COR-L47 (cell line): ENCODE measurements around the gene TEX9.
"Not testable (repeated sequence)": the region's sequence is repeated elsewhere in the genome, so short reads cannot be mapped to it uniquely, and the experiment has no call there.

Experiments
- DNase-seq: peaks from one replicate; lab custom pipeline; 2025; lab: John Stamatoyannopoulos, UW

Gene TEX9

DNA sequence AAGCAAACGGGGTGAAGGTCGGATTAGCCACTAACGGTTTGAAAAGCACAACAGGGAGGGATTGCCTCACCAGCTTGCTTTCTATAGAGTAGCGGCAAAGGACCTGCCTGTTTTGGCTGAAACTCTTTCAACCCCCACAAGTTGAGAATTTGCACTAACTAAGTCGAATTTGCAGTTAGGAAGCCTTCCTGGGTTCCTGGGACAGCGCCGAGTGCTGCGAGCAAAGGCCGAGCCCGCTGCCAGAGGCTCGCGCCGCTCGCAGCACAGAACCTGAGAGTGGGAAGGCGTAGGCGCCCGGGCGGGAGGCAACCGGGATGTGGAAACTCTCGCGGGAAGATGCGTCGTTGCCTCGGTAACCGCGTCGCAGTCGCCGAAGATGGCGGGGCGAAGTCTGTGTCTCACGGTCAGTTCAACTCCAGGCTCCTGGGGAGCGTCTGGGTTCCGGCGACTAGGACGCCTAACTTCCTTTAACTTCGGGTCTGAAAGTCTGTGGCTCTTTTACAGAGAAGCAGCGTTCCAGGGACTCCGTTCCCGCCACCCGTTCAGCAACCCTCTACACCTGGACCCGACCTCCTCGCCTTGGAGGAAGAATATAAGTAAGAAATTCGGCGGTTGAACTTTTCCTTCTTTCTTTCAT, at the start of gene TEX9:
Gene TEX9, plus strand, starts transcription at position 352 of the 637 bp plus-strand sequence. Its CDS starts 25 bp downstream, at position 377.
- peak; percentile 88 for DNase-seq

DNA sequence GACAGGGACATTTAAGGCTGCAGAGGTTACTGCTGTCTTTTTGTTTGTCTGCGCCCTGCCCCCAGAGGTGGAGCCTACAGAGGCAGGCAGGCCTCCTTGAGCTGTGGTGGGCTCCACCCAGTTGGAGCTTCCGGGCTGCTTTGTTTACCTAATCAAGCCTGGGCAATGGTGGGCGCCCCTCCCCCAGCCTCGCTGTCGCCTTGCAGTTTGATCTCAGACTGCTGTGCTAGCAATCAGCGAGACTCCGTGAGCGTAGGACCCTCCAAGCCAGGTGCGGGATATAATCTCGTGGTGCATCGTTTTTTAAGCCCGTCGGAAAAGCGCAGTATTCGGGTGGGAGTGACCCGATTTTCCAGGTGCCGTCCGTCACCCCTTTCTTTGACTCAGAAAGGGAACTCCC, 48.7 kb upstream of the TEX9 start:
- DNase-seq, result not testable (repeated sequence)

DNA sequence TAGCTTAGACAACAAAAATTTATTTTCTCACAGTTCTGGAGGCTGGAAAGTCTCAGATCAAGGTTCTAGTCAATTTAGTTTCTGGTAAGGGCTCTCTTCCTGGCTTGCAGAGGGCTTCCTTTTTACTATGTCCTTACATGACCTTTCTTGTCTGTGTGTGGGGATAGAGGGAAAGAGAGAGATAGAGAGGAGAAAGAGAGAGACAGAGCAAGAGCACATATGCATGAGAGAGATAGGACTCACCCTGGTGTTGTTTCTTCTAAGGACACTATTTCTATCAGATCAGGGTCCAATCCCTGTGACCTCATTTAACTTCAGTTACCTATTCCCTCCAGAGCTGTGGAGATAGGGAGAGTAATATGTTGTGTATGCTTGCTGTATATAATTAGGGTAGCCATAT, 44.9 kb upstream of the TEX9 start:
- DNase-seq, result no peak

DNA sequence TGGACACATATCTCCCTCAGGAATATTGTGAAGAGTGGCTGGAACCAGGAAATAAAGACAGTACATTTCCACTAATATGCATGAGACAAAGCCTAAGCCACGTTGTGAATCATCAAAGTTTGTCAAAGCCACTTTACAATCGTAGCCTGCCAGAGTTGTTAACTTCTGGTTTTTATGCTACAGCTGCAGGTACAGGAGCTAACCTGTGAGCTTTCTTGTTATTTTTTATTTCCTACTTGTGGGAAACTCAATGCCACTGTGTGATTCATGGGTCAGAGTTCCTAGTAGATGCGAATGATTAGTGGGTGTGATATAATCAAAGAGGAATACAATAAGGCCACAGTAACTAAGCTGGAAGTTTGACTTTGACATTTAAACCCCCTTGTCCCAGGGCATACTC, 44.4 kb upstream of the TEX9 start:
- DNase-seq, result no peak

DNA sequence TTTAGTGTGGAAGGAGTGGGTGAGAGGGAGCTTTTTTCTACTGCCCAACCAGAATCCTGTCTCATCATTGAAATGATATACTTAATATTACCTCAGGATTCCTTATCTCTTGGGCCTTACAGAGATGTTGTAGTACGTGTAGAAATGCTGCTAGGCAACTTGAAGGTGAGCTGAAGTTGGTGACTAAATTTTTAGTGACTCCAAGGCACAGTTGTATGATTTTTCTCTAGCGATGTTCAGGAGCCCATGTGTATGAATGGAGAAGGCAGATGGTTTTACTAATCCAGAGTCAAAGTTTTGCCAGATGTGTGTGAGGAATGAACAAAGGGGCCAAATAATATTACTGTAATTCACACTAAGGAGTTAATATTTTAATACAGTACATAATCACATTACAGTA, 42.8 kb upstream of the TEX9 start:
- no peak for DNase-seq

DNA sequence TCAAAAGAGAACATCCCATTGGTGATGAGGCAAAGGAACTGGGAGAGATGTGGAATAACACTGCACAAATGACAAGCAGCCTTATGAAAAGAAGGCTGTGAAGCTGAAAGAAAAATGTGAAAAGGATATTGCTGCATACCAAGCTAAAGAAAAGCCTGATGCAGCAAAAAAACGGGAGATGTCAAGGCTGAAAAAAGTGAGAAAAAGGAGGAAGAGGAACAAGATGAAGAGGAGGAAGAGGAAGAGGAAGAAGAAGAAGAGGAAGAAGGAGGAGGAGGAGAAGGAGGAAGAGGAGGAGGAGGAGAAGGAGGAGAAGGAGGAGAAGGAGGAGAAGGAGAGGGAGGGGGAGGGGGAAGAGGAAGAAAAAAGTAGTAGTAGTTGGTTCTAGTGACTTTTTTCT, 41.8 kb upstream of the TEX9 start:
- no peak for DNase-seq

DNA sequence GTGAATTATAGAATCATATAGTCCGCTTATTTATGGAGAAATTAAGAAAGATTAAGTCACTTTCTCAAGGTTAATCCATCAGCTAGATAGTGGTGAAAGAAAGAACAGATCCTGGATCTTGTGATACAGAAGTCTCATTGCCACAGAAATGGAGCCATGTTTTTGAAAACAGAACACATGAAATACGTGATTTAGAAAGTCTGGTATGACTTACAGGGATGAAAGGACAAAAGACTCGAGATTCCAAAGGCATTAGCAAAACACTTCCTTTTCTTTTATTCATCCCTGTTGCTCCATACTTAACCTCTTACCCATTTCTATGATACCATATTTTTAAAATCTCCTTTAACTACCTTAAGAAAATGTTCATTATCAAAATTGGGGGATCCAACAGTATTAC, 40.0 kb upstream of the TEX9 start:
- no peak for DNase-seq

DNA sequence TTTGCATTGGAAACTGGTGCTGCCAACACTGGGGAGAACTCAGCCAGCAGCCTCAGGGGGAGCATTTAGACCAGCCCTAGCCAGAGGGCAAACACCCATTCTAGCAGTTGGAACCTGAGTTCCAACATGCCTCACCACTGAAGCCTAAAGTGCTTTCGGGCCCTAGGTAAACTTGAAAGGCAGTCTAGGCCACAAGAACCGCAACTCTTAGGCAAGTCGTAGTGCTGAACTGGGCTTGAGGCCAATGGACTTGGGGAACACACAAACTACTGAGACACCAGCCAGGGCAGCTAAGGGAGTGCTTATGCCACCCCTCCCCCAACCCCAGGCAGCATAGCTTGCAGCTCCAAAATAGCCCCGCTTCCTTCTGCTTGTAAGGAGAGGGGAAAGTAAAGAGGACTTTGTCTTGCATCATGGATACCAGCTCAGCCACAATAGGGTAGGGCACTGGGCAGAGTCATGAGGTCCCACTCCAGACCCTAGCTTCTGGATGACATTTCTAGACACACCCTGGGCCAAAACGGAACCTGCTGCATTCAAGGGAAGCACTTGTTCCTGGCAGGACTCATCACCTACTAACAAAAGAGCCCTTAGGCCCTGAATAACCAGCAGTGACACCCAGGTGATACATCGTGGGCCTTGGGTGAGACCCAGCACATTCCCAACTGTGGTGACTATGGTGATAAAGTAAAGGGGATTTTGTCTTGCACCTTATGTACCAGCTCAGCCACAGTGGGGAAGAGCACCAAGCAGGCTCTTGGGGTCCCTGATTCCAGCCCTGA, 37.3 kb upstream of the TEX9 start:
- no peak for DNase-seq

DNA sequence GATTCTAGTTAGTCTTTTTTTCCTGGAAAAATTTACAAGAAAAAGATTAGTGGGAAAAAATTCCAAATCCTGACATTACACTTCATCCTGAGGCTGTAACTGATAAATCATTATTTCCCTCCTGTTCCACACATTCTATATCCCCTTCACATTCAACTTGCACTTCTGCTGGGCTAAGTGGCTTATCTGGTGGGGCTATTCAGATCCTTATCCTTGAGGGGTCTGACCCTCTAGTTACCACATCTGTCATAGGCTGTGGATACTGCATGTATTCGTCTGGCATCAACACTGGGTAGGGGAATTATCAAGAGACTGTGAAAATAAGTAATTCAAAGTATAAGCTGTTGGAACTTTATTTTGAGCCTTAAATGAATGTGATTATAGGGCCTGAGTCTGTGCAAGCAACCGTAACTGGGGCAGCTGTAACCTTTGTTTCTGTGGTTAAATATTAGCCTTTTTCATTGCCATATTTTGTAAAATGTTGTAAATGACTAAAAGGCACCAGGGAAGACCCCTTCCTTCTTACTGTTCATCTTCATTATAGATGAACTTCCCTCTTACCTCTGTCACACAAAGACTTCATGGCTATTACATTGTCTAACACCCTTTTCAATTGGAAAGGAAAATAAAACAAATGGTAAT, 28.0 kb upstream of the TEX9 start:
- DNase-seq, result no peak

DNA sequence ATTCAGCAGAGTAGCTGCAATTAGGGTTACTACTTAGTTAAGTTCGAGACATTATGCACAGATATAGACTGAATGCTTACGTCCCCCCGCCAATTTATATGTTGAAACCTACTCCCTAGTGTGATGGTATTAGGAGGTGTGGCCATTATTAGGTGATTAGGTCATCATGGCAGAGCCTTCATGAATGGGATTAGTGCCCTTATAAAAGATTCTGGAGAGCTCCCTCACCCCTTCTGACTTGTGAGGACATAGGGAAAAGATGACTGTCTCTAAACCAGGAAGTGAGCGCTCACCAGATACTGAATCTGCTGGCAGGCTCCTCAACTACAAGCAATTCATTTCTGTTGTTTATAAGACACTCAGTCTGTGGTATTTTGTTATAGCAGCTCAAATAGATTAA, 25.6 kb upstream of the TEX9 start:
- DNase-seq, result no peak

DNA sequence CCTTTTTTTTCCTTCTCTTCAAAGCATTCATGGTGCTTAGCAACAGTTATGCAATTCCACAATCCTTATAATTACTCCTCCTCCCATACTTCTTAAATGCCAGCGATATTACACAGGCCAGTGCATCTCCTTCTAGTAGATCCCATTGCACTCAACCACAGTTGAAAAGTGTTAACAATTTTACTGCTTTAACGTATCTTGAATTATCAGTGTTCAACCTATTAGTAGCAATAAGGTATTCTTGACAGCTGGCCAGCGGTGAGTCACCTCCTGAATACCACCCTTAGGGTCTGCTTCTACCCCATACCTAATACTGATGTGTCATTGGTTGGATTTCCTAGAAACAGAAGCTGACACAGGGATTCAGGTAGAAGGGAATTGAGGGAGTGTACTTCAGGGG, 24.0 kb upstream of the TEX9 start:
- no peak for DNase-seq

DNA sequence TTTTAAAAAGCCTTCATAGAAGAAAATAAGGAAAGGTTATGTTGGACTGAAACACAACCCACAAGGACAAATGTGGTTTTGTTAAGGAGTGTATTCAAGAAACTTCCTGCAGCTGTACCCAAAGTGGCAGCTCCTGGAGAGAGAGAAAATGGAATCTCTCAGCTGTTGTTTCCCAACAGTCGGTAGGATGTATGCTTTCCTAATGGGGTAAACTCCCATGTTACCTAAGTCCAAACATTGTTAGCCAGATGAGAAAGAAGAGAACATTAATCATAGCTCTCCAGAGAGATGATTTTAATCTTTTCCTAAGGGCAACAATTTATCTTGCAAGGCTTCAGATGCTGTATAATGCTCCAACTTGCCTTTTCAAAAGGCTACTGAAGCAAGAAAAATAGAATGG, 22.6 kb upstream of the TEX9 start:
- peak; percentile 1 for DNase-seq

DNA sequence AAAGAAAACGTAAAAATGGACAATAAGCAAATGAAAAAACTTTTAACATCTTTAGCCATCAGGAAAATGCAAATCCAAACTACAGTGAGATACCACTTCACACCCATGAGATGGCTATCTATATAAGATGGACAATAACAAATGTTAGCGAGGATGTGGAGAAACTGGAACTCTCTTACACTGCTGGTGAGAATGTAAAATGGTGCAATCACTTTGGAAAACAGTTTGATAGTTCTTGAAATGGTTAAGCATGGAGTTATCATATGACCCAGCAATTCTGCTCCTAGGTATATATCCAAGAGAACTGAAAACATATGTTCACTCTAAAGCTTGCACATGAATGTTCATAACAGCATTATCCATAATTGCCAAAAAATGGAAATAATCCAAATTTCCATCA, 21.3 kb upstream of the TEX9 start:
- DNase-seq, result no peak

DNA sequence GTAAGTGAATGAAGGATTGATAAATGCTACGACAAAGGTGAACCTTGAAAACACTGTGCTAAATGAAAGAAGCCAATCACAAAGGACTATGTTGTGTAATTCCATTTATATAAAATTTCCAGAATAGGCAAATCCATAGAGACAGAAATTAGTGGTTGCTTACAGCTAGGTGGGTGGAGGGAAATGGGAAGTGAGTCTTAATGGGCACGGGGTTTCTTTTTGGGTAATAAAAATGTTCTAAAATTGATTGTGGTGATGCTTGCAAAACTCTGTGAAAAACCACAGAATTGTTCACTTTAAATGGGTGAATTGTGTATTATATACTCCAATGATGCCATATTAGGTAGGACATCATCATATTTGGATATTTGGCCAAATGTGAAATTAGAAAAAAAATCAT, 20.9 kb upstream of the TEX9 start:
- no peak for DNase-seq

DNA sequence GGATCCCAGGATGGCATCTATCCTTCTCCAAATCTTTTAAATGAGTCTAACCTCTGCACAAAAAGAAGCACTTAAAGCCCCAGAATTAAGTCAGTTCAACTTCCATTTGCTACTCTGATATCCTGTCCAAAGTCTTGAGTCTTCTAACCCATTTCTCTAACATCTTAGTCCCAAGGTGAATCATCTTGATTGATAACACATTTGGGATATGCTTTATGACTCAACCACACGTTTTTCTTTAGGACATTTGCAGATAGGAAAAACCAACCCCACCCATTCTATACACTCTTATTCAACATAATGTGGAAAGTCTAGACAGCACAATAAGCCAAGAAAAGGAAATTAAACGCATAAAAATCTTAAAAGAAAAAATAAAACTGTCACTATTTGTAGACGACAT, 18.8 kb upstream of the TEX9 start:
- no peak for DNase-seq

DNA sequence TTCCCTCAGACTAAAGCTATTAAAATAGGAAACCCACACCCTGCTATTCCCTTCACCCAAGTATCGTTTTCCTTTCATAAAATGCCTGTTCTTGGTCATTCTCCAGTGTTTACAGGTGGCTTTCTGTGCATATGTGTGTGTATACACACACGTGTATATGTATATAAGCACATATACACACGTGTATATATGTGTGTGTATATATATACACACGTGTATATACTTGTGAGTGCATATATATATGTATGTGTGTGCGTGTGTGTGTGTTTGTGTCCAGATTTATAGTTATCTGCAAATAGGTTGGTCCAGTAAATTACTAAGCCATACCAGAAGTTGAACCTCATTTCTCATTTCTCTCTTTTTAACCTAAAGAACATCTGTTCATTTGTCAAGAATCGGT, 15.7 kb upstream of the TEX9 start:
- DNase-seq, result no peak

DNA sequence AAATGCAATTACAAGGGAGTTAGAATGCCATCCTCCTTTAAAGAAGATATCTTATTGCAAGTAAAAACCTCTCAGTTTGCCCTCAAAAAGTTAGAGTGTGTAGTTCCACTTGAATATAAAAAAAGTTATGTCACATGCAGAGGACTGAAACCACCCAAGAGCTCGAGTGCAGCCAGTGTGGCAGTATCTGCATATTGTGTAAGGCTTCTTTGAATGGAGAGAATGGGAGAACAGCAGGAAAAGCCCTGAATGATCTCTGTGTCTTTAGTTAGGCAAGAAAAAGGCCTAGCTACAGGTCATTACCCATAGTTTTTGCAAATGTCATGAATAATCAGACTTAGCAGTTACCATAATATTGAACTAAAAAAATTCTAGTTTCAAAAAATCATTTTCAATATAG, 13.9 kb upstream of the TEX9 start:
- DNase-seq, result no peak

DNA sequence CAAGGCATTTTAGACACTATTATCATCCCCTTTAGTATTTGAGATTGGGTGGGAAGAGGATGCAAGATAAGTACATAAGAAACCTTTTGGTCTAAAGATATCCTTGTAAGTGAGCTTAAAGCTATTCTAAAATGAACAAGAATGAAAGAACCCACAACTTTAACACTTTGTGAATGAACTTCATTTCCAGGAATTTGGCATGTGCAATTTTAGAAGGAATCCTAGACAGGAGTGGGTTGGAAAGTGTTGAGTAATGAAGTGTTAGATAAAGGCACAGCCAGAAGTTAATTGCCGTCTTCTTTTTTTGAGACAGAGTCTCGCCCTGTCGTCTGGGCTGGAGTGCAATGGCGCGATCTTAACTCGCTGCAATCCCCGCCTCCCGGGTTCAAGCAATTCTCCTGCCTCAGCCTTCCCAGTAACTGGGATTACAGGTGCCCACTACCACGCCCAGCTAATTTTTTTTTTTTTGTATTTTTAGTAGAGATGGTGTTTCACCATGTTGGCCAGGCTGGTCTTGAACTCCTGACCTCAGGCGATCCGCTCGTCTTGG, 13.2 kb upstream of the TEX9 start:
- DNase-seq, result no peak

DNA sequence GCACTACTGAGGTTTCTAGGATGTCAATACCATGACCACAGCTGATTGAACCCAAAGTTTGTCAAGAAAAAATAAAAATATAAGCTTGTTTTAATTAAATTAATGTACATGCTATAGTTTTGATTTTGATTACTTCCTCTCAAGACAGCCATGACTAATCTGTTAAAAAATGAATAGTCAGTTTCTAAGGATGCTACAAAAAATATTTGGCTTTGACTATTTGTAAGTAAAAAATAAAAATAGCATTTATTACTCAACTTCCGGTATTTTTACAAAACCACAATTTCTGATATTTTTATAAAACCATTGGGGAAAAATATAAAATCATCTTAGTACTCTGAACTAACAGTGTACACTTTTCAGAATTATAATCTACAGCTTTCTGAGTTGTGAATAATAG, 12.1 kb upstream of the TEX9 start:
- no peak for DNase-seq

DNA sequence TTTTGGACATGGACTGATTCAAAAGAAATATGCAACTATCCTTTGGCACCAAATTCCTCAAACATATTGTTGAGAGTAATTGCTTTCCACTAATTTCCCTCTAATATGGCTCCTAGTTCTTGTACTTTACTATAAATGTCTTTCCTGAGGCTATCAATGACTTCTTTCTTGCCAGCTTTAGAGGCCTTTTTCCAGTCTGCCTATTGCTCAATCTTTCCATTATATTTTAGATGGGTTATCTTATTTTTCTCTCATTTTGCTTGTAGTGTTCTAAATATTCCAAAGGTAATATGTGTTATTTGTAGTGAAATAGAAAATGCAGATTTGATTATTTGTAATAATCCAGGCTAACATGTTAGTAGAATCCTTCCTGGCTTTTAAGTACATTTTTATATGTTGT, 11.5 kb upstream of the TEX9 start:
- DNase-seq, result no peak

DNA sequence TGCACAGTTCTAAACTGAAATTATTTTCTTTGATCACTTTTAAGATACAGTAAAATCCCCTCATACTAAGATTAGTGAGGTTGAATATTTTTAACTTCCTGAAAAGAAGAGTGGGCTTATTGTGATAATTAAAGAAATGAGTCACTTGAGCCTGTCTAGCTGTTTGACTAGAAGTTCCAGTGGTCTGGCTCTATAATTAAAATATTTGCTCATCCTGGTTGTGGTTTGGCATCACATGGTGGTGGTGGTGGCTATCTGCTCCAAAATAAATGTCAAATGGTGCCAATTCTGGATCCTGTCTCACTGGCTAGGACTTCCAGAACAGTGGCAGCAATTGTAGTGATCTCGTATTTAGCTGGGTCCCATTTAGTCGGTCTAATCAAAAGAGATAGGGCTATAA, 8.6 kb upstream of the TEX9 start:
- peak; percentile 45 for DNase-seq

DNA sequence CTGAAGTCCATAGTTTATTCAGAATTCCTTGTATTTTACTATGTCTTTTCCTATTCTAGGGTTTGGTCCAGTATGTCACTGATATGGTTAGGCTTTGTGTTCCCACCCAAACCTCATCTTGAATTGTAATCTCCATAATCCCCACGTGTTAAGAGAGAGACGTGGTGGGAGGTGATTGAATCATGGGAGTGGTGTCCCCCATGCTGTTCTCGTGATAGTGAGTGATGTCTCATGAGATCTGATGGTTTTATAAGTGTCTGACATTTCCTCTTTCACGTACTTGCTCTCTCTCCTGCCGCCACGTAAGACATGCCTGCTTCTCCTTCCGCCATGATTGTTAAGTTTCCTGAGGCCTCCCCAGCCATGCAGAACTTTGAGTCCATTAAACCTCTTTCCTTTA, 6.6 kb upstream of the TEX9 start:
- DNase-seq, result no peak

DNA sequence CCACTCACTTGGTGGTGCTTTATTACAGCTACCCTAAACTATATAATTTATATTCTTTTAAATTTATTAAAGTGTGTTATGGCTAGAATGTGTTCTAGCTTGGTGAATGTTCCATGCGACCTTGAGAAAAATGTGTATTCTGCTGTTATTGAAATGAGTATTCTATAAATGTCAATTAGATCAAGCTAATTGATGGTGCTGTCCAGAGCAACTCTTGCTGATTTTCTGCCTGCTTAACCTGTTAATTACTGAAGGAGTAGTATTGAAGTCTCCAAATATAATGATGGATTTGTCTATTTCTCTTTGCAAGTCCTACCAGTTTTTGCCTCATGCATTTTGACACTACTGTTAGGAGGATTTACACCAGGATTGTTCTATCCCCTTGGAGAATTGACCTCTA, 3.2 kb upstream of the TEX9 start:
- DNase-seq, result no peak
